IMR-90 (cell line): ENCODE data around the gene SYNE1. TPM values are rescaled to one million over a fixed set of nuclear protein-coding genes. Genes with fewer than 3 reads are reported as not detected.

Experiments used
- ATAC-seq: fragments of 200-7000 bp; cut with Tn5 transposase; 2 replicates; pipeline ENCODE4 v1.9.1; 2020; ENCODE audit warnings: low read depth, mild to moderate bottlenecking, moderate library complexity
- BruUV-seq: library from RNA; stranded (reverse); fragments of 400-500 nt; replicated peaks from 2 replicates; lab custom pipeline; 2021; lab: Mats Ljungman, UMichigan
- CTCF ChIA-PET: fragments of 300-600 bp; formaldehyde crosslinking; extraction: SDS; loops from one replicate; lab custom pipeline; 2021; ENCODE audit warnings: antibody characterized with exemption; lab: Yijun Ruan, JAX
- POLR2A ChIA-PET: fragments of 300-600 bp; sonication (Branson Sonifier 250); formaldehyde crosslinking; loops from one replicate; lab custom pipeline; 2022; ENCODE audit warnings: antibody characterized with exemption; ENCODE audit not compliant: unreplicated experiment; lab: Charles Lee
- DNase-seq: peaks from one replicate; pipeline ENCODE4 v3.0.0; 2013
- H2AFZ ChIP-seq: replicated peaks from 2 replicates; pipeline ENCODE3; 2013; ENCODE audit warnings: low read length, mild to moderate bottlenecking; ENCODE audit not compliant: poor library complexity
- H2AK5ac ChIP-seq: 2 replicates; pipeline ENCODE4 v1.6.1; 2013; ENCODE audit warnings: low read depth, low read length, inconsistent platforms
- H2AK9ac ChIP-seq: replicated peaks from 2 replicates; pipeline ENCODE3; 2013; ENCODE audit warnings: mild to moderate bottlenecking, low read depth, low read length, moderate library complexity; ENCODE audit not compliant: poor library complexity
- H2BK120ac ChIP-seq: 2 replicates; pipeline ENCODE4 v1.6.1; 2013; ENCODE audit warnings: low read depth, low read length, inconsistent platforms
- H2BK15ac ChIP-seq: 3 replicates; pipeline ENCODE4 v1.6.1; 2013; ENCODE audit warnings: low read depth, low read length, inconsistent platforms
- H2BK20ac ChIP-seq: 2 replicates; pipeline ENCODE4 v1.6.1; 2013; ENCODE audit warnings: low read depth, mild to moderate bottlenecking, inconsistent platforms, low read length, moderate library complexity
- H2BK5ac ChIP-seq: 2 replicates; pipeline ENCODE4 v1.6.1; 2013; ENCODE audit warnings: mild to moderate bottlenecking, low read depth, low read length, inconsistent platforms; ENCODE audit not compliant: poor library complexity, severe bottlenecking
- H3K14ac ChIP-seq: replicated peaks from 2 replicates; pipeline ENCODE4 v1.6.1; 2013; ENCODE audit warnings: low read depth, low read length, inconsistent platforms
- H3K18ac ChIP-seq: 2 replicates; pipeline ENCODE4 v1.6.1; 2013; ENCODE audit warnings: low read depth, low read length, control low read depth
- H3K23ac ChIP-seq: 2 replicates; pipeline ENCODE4 v1.6.1; 2013; ENCODE audit warnings: low read depth, low read length, inconsistent platforms
- H3K27ac ChIP-seq: 2 replicates; pipeline ENCODE4 v1.5.1; 2013; ENCODE audit warnings: mild to moderate bottlenecking, control low read depth, low read length; ENCODE audit not compliant: insufficient read depth
- H3K27me3 ChIP-seq: 2 replicates; pipeline ENCODE4 v1.6.1; 2013; ENCODE audit warnings: low read length; ENCODE audit not compliant: control insufficient read depth, insufficient read depth
- H3K36me3 ChIP-seq: 2 replicates; pipeline ENCODE4 v1.6.1; 2013; ENCODE audit warnings: low read length, mixed read lengths; ENCODE audit not compliant: control insufficient read depth, insufficient read depth
- H3K4ac ChIP-seq: 2 replicates; pipeline ENCODE4 v1.6.1; 2013; ENCODE audit warnings: low read depth, low read length, inconsistent platforms
- H3K4me1 ChIP-seq: 2 replicates; pipeline ENCODE4 v1.6.1; 2013; ENCODE audit warnings: low read length, mixed read lengths; ENCODE audit not compliant: control insufficient read depth, insufficient read depth
- H3K4me2 ChIP-seq: 2 replicates; pipeline ENCODE4 v1.6.1; 2013; ENCODE audit warnings: low read depth, mild to moderate bottlenecking, control low read depth, low read length, moderate library complexity
- H3K4me3 ChIP-seq: 2 replicates; pipeline ENCODE4 v1.5.1; 2013; ENCODE audit warnings: low read depth, mild to moderate bottlenecking, control low read depth, low read length, moderate library complexity; ENCODE audit not compliant: insufficient read depth
- H3K56ac ChIP-seq: 2 replicates; pipeline ENCODE4 v1.6.1; 2013; ENCODE audit warnings: low read length, inconsistent platforms; ENCODE audit not compliant: insufficient read depth; ENCODE audit errors: extremely low read depth
- H3K79me1 ChIP-seq, 2 experiments: 2 replicates each; pipeline ENCODE4 v1.6.1; 2013; ENCODE audit warnings: low read length in 2 of 2, inconsistent platforms in 1 of 2, low read depth in 1 of 2
- H3K9ac ChIP-seq: 2 replicates; pipeline ENCODE4 v1.6.1; 2013; ENCODE audit warnings: low read depth, low read length, control low read depth
- H3K9me1 ChIP-seq: 2 replicates; pipeline ENCODE4 v1.6.1; 2013; ENCODE audit warnings: low read length, inconsistent platforms; ENCODE audit not compliant: insufficient read depth
- H3K9me3 ChIP-seq: 2 replicates; pipeline ENCODE4 v1.6.1; 2013; ENCODE audit warnings: low read length; ENCODE audit not compliant: control insufficient read depth, insufficient read depth
- H4K20me1 ChIP-seq: 2 replicates; pipeline ENCODE4 v1.6.1; 2013; ENCODE audit warnings: low read length, inconsistent platforms; ENCODE audit not compliant: insufficient read depth
- H4K5ac ChIP-seq: 2 replicates; pipeline ENCODE4 v1.6.1; 2013; ENCODE audit warnings: mild to moderate bottlenecking, low read depth, low read length, control low read depth
- H4K8ac ChIP-seq, 2 experiments: 2 replicates each; pipeline ENCODE4 v1.6.1; 2013; ENCODE audit warnings: low read depth in 2 of 2, low read length in 2 of 2, control low read depth in 1 of 2, inconsistent platforms in 1 of 2
- H4K91ac ChIP-seq: 2 replicates; pipeline ENCODE4 v1.6.1; 2013; ENCODE audit warnings: low read depth, low read length, inconsistent platforms; ENCODE audit not compliant: insufficient read depth
- CTCF ChIP-seq: conservative IDR thresholded peaks from 2 replicates; pipeline ENCODE4 v1.5.1; 2012; ENCODE audit warnings: mild to moderate bottlenecking, low read depth, low read length, improper control_type of control experiment
- ELK1 ChIP-seq: fragments of 150-350 bp; IDR thresholded peaks from 2 replicates; pipeline ENCODE4 v1.6.1; 2016; ENCODE audit warnings: low read depth, mild to moderate bottlenecking, low read length, moderate library complexity, borderline replicate concordance
- MAZ ChIP-seq: IDR thresholded peaks from 2 replicates; pipeline ENCODE4 v1.6.1; 2012; ENCODE audit warnings: low read depth, mild to moderate bottlenecking, low read length, improper control_type of control experiment, moderate library complexity, borderline replicate concordance
- RAD21 ChIP-seq: IDR thresholded peaks from 2 replicates; pipeline ENCODE4 v1.6.1; 2012; ENCODE audit warnings: low read length, improper control_type of control experiment
- RFX5 ChIP-seq: IDR thresholded peaks from 2 replicates; pipeline ENCODE4 v1.8.0; 2012; ENCODE audit warnings: low read depth, mild to moderate bottlenecking, low read length, moderate library complexity
- SMC3 ChIP-seq: fragments of 150-350 bp; IDR thresholded peaks from 2 replicates; pipeline ENCODE4 v1.6.1; 2016; ENCODE audit warnings: low read depth, mild to moderate bottlenecking, antibody characterized with exemption, low read length, moderate library complexity
- WGBS, 2 experiments: methylation state at CpG; one replicate each; pipeline versions ENCODE4 v1.1.5 to v1.1.7; 2013; ENCODE audit warnings: missing lambda C conversion rate in 2 of 2; ENCODE audit not compliant: insufficient read length in 1 of 2; ENCODE audit errors: extremely low coverage in 2 of 2; 5-methylcytosine and 5-hydroxymethylcytosine counted together
- dilution Hi-C: fragments of 300-500 bp; cut with HindIII; formaldehyde crosslinking; loops from one replicate; pipeline ENCODE4 v1.14.3; 2018; ENCODE audit warnings: low sequenced_read_pairs; ENCODE audit not compliant: unreplicated experiment
- in situ Hi-C: fragments of 300-500 bp; cut with MboI; formaldehyde crosslinking; loops from 3 replicates; pipeline ENCODE4 v1.14.3; 2019; ENCODE audit warnings: low sequenced_read_pairs, inconsistent platforms, mixed read lengths
- intact Hi-C: fragments of 100-400 bp; cut with micrococcal nuclease; formaldehyde crosslinking; loops from 2 replicates; pipeline ENCODE4 v1.10.0; 2022
- polyA plus RNA-seq, 3 experiments: library from polyadenylated mRNA; depleted of rRNA; stranded (reverse); fragments of >200 nt; gene quantifications; 2 replicates each; pipeline ENCODE4 v1.2.3, GENCODE V29; 2012; ENCODE audit warnings: low replicate concordance in 1 of 3
- total RNA-seq: library from RNA; depleted of rRNA; stranded (reverse); fragments of >200 nt; gene quantifications from 2 replicates; pipeline ENCODE4 v1.2.3, GENCODE V29; 2012

Gene SYNE1
- total and polyA plus RNA-seq, 2 of the 4 experiments (the other 2 are of a cell fraction), result 34.1 to 159 TPM

- in situ Hi-C loops (loop anchor here (10.0 kb wide), 1 partner anchor 112 kb away; no protein-coding TSS in a partner anchor), dilution Hi-C loops (no loop called here), intact Hi-C loops (loop anchor here (1.0 to 10.0 kb wide), 8 partner anchors 66 to 395 kb away; no protein-coding TSS in a partner anchor)
- no peak overlapping the region for H3K56ac ChIP-seq
- H3K27ac ChIP-seq, result no peak overlapping the region
- no peak overlapping the region for H3K9ac ChIP-seq
- no TSS peak for BruUV-seq
- TF ChIP-seq ELK1 (0 out of 2 replicates have a peak, but pooled peaks have one; percentile 10), RAD21 (peak; percentile 87), MAZ (no peak), RFX5 (no peak), CTCF (peak; percentile 91), SMC3 (peak; percentile 89)
- no peak overlapping the region for H3K4me2 ChIP-seq
- H3K4me1 ChIP-seq, result no peaks in the 10 kb centered on the region
- H2BK15ac ChIP-seq, result no peak overlapping the region
- no peak overlapping the region for H2BK120ac ChIP-seq
- DNase-seq (peak; percentile 77), ATAC-seq (peak; percentile 99)
- H2BK5ac ChIP-seq, result no peak overlapping the region
- no peak overlapping the region for H4K8ac ChIP-seq
- H4K91ac ChIP-seq, result no peak overlapping the region
- H3K9me1 ChIP-seq, result no peaks in the 10 kb centered on the region
- no peak overlapping the region for H2BK20ac ChIP-seq
- H2AK9ac ChIP-seq, result no peak overlapping the region
- H2AFZ ChIP-seq, result peak overlapping the region; percentile 81
- no peak overlapping the region for H3K4ac ChIP-seq
- H3K18ac ChIP-seq, result no peak overlapping the region
- POLR2A ChIA-PET, result no interaction called here
- no peak overlapping the region for H3K23ac ChIP-seq
- H3K4me3 ChIP-seq, result no peak overlapping the region
- CTCF ChIA-PET, result interaction anchor here (0.6 to 3.3 kb wide), 8 partner anchors 13 to 116 kb away, joined by 3 to 17 read pairs (median 4); no protein-coding TSS in a partner anchor
- H2AK5ac ChIP-seq, result no peak overlapping the region
- peaks cover 2% of the 10 kb centered on the region; the same call in 1 of the 2 replicates for H3K9me3 ChIP-seq
- H3K27me3 ChIP-seq, result no peaks in the 10 kb centered on the region
- no peak overlapping the region for H3K14ac ChIP-seq
- WGBS, 2 experiments, result 38% methylated on average over 3 of the region's 9 CpGs; no CpG with 5 or more reads in 1 of the 2 experiments
- no peak overlapping the region for H4K5ac ChIP-seq
- H3K36me3 ChIP-seq, result no peaks in the 10 kb centered on the region
- H3K79me1 ChIP-seq, result peaks cover 7 to 9% of the 10 kb centered on the region in 2 experiments; a peak in 2 of 4 replicates
- H4K20me1 ChIP-seq, result no peaks in the 10 kb centered on the region
Observed at GRCh38 chr6:152552616-152553209, 84.4 kb downstream of the SYNE1 start.
